Right atrium auricular region (tissue), 2 donors: ENCODE data around the gene PXDN. TPM values are rescaled to one million over a fixed set of nuclear protein-coding genes. Genes with fewer than 3 reads are reported as not detected.

Source experiments
- DNase-seq: peaks from one replicate; pipeline ENCODE4 v3.0.0-alpha.2; 2019; ENCODE audit warnings: low spot score
- H3K27ac ChIP-seq, 2 donors: fragments of 200-600 bp; sonication (generic); 1 replicate in 1 of 2; 2 replicates in 1 of 2; pipeline ENCODE4 v1.5.1; 2016 to 2019
- H3K27me3 ChIP-seq, 2 donors: fragments of 200-600 bp; sonication (generic); one replicate each; pipeline versions ENCODE4 v1.5.1 to v1.6.0; 2017 to 2019
- H3K36me3 ChIP-seq: fragments of 200-600 bp; sonication (generic); one replicate; pipeline ENCODE4 v1.5.1; 2016
- H3K4me1 ChIP-seq, 2 donors: fragments of 200-600 bp; sonication (generic); one replicate each; pipeline versions ENCODE4 v1.5.1 to v1.6.0; 2017 to 2019
- H3K4me3 ChIP-seq, 2 donors: fragments of 200-600 bp; sonication (generic); 1 replicate in 1 of 2; 2 replicates in 1 of 2; pipeline ENCODE4 v1.5.1; 2017 to 2019; ENCODE audit warnings: mild to moderate bottlenecking in 1 of 2, moderate library complexity in 1 of 2
- H3K9me3 ChIP-seq, 2 donors: fragments of 200-600 bp; sonication (generic); one replicate each; pipeline ENCODE4 v1.5.1; 2019
- CTCF ChIP-seq, 2 donors: fragments of 200-600 bp; sonication (generic); IDR thresholded peaks; one replicate each; pipeline ENCODE4 v1.5.1; 2019; ENCODE audit warnings: antibody characterized with exemption in 2 of 2
- total RNA-seq, 2 donors: library from RNA; depleted of rRNA; stranded (reverse); fragments of >200 nt; gene quantifications; one replicate each; pipeline ENCODE4 v1.1.0, GENCODE V29; 2016

PXDN gene
- total RNA-seq, 2 donors from 2014 or later = 25.4 to 26.9 TPM

- Histone ChIP-seq H3K9me3 (no peaks in the 10 kb centered on the region), H3K27me3 (no peaks in the 10 kb centered on the region), H3K4me1 (peaks cover 0 to 14% of the 10 kb centered on the region in 2 donors), H3K36me3 (no peaks in the 10 kb centered on the region), H3K4me3 (no peak overlapping the region), H3K27ac (no peak overlapping the region)
- DNase-seq = peak; percentile 54
- TF ChIP-seq CTCF (IDR thresholded peaks at IDR 0.05) = no peak
Measured at GRCh38 chr2:1748741-1749488, 4.6 kb upstream of the PXDN start.

- no peaks in the 10 kb centered on the region for H3K27me3 ChIP-seq
- TF ChIP-seq CTCF (IDR thresholded peaks at IDR 0.05) = no peak
- no peaks in the 10 kb centered on the region for H3K36me3 ChIP-seq
- peak; percentile 46 for DNase-seq
- H3K4me3 ChIP-seq = no peak overlapping the region
- H3K4me1 ChIP-seq = peaks cover 0 to 17% of the 10 kb centered on the region in 2 donors
- no peak overlapping the region for H3K27ac ChIP-seq
- no peaks in the 10 kb centered on the region for H3K9me3 ChIP-seq
Measured at GRCh38 chr2:1748176-1748740, 3.9 kb upstream of the PXDN start.

DNA sequence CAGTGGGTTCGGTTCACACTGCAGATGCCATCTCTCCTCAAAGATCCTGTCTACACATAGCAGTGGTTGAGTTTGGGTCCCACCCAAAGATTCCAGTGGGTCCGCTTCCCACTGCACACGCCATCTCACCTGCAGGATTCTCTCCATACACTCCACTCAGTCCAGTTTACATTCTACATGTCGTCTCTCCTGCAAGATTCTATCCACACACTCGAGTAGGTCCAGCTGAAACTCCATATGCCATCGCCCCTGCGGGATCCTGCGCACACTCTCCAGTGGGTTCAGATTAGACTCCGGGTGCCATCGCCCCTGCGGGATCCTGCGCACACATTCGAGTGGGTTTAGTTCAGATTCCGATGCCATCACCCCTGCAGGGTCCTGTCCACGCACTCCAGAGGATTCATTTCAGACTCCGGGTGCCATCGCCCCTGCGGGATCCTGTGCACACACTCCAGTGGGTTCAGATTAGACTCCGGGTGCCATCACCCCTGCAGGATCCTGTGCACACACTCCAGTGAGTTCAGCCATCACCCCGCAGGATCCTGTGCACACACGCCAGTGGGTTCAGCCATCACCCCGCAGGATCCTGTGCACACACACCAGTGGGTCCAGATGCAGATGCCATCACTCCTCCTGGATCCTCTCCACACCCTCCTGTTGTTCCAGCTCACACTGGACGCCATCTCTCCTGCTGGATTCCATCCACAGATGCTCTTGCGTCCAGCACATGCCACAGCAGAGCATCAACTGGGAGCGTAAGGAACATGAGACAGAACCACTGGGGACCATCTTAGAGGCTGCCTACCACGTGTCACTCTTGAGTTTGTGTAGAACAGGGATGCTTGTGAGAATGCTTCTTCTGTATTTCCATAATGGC is 3.0 kb upstream of the PXDN start:
- DNase-seq = peak; percentile 30

GRCh38 chr2:1746174-1747064 is 2.1 kb upstream of the PXDN start:
- TF ChIP-seq CTCF (IDR thresholded peaks at IDR 0.05) = no peak
- Histone ChIP-seq H3K27ac (no peak overlapping the region), H3K4me1 (peaks cover 0 to 32% of the 10 kb centered on the region in 2 donors), H3K9me3 (no peaks in the 10 kb centered on the region), H3K4me3 (no peak overlapping the region), H3K27me3 (no peaks in the 10 kb centered on the region), H3K36me3 (no peaks in the 10 kb centered on the region)
- no peak for DNase-seq

More for the DNA sequence above, 3.0 kb upstream of the PXDN start:
- no peak for TF ChIP-seq CTCF (IDR thresholded peaks at IDR 0.05)
- peaks cover 0 to 24% of the 10 kb centered on the region in 2 donors for H3K4me1 ChIP-seq
- no peak overlapping the region for H3K4me3 ChIP-seq
- no peaks in the 10 kb centered on the region for H3K9me3 ChIP-seq
- H3K27me3 ChIP-seq = no peaks in the 10 kb centered on the region
- no peaks in the 10 kb centered on the region for H3K36me3 ChIP-seq
- H3K27ac ChIP-seq = no peak overlapping the region
